HG02885 (cell line): ENCODE data around the gene MYH13.
"Not testable (repeated sequence)": the region's sequence is repeated elsewhere in the genome, so short reads cannot be mapped to it uniquely, and the experiment has no call there.

ENCODE experiments used
- ATAC-seq: cut with Tn5 transposase; IDR thresholded peaks from one replicate; pipeline ENCODE4 v1.9.1; 2021; ENCODE audit warnings: mild to moderate bottlenecking; ENCODE audit not compliant: unreplicated experiment, poor library complexity

The MYH13 gene

DNA sequence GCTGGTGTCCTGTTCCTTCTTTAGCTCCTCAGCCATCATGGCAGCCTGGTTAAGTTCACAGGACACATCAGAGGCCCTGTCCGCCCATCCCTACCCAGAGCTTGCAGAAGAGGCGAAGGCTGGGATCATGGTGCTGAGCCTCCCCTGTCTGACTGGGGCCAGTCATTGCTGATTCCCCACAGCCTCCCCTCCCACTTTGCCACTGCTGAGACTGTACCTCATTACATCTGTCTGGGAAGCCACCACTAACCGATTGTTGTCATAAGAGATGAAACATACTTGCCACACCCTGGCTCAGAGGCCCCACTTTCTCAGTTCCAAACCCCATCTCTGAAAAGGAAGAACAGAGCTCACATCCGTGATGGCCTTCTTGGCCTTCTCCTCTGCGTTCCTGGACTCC lies 66.2 kb downstream of the MYH13 start:
- no peak for ATAC-seq

DNA sequence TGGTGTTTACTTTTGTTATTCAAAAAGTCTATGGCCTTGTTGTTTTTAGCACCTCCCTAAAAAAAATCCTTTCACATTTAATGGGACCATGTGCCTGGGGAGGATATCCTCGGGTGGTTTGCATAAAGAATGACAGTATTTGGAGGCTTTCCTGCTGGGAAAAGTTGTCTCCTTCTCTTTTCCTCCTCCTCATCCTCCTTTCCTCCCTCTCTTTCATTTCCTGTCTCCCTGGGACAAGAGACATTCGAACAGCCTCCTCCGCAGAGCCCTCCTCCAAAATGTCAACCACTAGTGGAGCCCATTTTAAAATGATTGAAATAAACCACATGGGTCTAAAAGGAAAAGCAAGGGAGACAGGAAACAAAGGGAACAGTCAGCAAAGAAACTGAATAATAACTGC lies 67.4 kb downstream of the MYH13 start:
- no peak for ATAC-seq

DNA sequence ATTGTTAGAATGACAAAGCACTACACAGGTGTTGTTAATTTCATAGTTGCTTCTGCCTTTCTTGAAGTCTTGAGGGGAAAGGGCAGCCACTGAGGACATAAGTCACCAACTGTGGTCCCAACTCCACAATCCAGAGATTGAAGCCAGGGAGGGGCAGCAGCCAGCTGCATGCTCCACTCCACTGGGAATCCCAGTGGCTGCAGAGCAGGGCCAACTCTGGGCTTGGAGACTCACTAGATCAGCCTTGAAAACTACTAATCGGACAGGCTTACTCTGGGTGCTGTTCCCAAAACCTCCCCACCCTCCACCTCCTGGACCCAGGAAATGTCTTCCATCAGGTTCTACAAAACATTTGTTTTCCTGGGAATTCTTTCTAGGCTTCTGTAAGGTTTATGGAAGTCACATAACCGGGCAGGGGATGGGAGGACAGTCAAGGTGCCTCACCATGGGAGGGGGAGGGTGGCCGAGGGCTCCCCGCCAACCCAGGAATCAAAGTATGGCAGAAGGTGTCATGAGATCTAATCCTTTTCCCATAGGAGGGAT lies 68.0 kb downstream of the MYH13 start:
- ATAC-seq, result no peak

DNA sequence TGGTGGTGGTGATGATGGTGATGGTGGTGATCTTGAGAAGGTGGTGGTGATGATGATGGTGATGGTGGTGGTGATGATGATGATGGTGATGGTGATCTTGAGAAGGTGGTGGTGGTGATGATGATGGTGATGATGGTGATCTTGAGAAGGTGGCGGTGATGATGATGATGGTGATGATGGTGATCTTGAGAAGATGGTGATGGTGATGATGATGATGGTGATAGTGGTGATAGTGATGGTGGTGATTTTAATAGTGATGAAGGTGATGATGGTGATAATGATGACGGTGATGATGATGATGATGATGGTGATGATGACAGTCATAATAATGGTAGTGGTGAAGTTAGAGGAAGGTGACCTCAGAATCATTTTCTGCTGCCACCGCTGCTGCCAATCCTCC lies 75.1 kb downstream of the MYH13 start:
- no peak for ATAC-seq

DNA sequence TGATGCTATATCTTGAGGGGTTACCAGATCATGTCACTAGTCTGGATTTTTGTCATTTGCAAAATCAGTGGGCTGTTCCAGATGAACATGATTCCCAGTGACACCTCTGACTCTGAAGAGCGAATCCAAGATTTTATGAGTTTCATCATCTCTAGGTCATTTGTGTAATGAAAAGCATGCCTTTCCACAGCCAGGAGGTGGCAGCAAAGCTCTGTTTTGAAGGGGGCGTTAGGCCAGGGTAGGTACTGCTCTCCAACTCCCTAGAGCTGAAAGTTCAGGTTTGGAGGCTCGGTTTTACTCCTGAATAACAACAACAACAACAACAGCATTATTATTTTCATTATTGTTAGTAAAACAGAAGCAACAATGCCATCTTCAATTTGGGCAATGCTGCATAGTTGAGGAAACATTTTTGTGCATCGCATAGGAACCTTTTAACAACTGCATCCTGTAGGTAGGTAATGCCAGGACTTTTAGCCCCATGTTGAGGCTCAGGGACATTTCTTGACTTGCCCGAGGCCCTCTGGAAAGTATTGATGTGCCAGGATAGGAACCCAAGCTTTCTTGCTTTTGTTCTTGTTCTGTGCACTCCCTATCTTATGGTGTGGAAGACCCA lies 77.0 kb downstream of the MYH13 start:
- peak; percentile 49 for ATAC-seq

DNA sequence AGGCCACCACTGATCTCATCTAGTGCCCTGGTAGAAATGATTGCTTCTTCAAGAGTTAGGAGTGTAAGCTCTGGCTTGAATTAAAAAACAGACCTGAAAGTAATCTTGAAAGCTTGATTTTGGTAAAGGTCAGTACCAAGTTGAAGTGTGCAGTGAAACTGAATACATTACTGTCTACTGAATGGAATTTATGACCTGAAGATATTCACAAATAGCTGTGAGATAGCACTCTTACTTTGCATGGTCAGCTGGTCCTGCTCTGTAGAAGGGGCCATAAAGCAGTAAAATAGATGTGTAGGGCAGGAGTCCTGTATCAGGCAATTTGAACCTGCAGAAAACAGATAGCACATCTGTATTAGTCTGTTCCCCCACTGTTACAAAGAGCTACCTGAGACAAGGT lies 78.6 kb downstream of the MYH13 start:
- peak; percentile 79 for ATAC-seq

DNA sequence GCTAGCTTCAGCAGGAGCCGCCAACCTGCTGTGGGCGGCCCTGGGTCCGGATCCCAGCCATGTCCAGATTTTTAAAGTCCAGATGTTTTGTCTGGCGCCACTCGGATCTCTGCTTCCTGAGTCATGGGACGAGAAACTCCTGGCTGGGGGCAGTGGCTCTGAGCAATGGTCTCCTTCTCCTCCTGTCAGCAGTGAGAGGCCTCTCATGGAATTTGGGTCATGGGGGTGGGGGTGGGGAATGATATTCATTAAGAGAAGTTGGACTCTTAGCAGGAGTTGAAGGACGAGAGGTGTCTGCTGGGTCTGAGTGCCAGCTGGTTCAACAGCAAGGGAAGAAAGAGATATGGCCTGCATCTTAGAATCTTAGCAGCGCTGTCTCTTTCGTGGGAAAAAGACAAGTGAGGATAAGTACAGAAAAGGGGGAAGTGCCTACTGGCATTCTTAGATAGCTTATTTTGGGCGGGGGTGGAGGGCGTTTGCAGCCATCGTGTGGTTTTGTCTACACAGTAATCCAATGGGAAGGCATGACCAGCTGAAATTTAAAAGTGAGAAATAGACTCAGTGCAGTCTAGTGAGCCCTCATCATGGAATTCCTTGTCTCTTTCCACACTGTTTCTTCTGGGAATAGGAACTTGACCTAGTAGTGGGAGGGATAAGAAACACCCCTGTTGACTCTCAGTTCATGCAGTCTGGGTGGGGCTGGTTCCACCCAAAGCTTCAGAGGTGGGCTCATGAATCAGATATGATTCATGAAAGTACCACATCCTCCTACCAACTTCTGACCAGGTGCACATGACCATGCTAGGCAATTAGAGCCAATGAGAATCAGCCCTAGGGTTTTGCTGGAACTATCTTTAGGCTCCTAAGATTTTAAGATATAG lies 80.5 kb downstream of the MYH13 start:
- peak; percentile 72 for ATAC-seq

DNA sequence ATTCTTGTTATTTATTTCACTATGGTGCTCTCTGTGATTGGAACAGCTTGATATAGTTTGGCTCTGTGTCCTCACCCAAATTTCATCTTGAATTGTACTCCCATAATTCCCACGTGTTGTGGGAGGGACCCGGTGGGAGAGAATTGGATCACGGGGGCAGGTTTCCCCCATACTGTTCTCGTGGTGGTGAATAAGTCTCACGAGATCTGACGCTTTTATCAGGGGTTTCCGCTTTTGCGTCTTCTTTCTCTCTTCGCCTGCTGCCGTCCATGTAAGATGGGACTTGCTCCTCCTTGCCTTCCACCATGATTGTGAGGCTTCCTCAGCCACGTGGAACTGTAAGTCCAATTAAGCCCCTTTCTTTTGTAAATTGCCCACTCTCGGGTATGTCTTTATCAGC lies 81.2 kb downstream of the MYH13 start:
- not testable (repeated sequence) for ATAC-seq

DNA sequence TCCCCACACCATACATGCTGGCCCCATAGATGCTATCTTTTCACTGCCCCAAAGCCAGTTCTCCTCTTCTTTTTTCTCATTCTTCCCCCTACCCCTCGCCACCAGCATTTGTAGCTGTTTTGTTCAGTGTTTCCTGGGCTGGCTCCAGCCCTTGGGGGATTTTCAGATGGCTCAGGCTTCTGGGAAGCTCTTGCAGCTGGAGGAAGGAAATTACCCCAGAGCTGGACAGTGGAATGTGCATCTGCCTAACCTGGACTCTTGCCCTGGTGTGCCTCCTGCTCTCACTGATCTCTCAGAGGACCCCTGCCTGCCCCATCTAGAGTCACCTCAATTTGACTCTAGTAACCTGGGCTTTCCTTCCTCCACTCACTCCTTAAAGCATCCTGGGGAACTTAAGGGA lies 82.8 kb downstream of the MYH13 start:
- no peak for ATAC-seq

DNA sequence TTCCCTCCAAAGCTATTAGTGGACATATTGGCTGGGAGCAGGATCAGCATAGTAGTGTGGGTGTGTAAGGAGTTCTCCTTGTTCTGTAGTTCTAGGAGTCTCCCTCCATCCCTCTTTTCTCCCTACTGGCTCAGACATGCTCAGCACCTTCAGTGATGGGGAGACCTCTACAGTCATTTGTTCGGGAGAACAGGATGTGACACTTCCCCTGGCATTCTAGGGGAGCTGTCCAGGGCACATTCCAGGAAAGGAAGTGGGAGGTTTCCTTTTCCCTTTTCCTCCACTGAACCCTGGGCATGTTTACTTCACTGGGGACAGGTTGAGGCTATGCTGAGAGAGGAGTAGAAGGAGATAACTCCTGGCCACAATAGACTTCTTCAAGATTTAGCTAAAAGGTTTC lies 86.5 kb downstream of the MYH13 start:
- ATAC-seq, result no peak

DNA sequence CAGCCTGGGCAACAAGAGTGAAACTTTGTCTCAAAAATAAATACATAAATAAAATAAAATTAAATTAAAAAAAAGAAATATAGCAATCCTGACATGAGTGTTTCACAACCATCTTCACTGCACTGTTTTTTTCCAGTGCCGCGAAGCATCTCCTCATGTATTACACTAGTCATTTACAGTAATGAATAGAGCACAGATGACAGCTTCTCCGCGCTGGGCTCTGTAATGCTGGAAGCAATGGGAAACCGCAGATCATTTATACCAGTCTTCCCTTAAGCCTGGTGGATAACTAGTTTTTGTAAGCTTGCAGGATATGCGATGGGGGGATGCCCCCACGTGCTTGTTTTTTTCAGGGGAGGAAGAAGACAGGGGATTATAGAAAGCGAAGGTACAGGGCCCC lies 86.9 kb downstream of the MYH13 start:
- ATAC-seq, result no peak

DNA sequence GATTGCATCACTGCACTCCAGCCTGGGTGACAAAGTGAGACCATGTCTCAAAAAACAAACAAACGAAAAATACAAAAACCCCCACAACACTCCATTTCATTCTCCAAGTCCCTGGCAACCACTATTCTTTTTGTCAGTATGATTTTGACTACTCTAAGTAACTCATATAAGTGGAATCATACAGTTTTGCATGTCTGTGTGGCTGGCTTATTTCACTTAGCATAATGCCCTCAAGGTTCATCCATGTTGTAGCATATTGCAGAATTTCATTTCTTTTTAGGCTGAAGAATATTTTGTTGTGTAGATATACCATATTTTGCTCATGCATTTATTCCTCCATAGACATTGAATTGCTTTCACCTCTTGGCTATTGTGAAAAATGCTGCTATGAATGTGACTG lies 92.7 kb downstream of the MYH13 start:
- ATAC-seq, result no peak

DNA sequence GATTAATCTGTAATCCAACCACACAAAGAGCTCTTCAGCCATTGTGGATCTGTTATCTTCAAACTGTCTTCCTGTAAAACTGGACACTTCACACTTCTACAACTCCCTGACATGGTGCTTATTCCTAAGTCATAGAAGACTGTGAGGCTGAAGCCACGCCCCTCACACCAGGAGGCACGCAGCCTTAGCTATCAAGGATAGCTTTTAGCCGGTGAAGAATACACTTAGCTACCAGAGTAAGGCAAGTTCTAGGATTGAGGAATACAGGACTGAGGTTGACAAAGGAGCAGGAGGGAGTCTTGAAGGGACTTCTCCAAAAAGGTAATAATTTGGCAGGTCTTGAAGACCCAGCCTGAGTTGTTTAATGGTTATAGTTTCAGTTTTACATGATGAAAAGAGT lies 94.6 kb downstream of the MYH13 start:
- ATAC-seq, result no peak

DNA sequence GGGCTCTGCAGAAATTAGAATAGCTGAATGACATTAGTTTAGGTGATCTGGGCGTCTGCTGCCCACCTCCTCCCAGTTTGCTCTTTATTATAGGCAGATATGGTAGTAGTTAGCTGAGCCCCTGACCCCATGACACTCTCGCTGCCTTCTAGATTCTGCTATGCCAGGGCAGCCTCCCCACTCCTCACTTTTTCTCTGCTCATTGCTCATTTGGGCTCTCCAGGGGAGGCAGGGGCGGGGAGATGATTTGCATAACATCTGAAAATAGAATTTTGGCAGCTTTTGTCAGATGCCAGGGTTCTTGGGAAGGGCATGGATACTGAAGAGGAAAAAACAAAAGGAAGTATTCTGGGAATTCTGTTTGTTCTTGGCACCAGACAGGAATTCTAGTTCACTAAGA lies 96.4 kb downstream of the MYH13 start:
- no peak for ATAC-seq

DNA sequence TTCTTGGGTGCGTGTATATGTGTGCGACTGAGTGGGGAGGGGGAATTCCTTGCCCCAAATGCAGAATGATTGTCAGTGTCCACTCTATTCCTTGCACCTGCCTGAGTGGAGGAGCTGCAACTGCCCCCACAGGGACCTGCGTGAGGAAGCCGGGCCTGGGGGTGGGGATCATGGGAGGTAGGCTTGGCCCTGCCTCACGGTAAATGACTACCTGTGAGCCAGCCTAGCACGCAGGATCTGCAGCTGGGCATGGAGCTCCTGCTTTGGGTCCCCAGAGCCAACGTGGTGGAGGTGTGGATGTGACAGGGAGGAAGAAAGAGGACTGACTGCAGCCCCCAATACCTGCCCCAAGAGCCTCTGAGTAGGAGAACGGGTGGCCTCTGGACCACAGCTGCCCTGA lies 97.4 kb downstream of the MYH13 start:
- ATAC-seq, result no peak

DNA sequence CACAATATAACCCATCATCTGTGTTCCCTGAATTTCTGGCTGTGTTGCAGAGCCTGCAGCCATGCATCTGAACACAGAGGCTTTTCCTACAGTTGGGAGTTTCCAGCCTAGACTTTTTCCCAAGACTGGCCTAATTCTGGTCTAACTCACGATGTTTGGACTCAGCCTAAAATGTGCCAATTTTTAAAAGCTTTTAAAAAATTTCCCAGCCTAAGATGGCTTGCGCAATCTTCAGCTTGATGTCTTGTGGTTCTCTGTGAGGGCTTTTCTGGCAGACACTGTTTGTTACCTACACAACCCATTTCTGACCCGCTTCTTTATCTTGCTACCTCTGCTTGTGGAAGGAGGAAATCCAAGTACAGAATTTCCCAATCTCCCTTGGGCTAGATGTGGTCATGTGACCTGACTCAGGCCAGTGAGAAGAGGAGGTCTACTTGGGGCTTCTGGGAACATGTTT lies 101.7 kb downstream of the MYH13 start:
- ATAC-seq, result no peak

DNA sequence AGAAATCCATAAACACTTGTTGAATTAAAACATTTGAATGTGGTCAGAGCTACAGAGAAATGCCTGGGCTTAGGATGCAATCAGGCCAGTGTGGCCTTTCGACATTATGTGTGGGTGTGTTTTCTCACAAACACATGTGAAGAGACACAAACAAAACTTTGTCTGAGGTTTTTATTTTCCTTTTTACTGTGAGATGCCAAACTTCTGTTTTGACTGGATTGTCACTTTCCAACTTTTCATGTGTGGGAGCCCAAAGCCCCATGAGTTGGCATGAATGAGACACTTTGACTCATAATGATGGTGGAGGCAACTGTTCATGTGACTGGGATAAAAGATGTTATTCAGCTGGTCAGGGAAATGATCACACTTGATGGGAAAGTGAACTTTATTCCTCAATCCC lies 102.5 kb downstream of the MYH13 start:
- no peak for ATAC-seq

DNA sequence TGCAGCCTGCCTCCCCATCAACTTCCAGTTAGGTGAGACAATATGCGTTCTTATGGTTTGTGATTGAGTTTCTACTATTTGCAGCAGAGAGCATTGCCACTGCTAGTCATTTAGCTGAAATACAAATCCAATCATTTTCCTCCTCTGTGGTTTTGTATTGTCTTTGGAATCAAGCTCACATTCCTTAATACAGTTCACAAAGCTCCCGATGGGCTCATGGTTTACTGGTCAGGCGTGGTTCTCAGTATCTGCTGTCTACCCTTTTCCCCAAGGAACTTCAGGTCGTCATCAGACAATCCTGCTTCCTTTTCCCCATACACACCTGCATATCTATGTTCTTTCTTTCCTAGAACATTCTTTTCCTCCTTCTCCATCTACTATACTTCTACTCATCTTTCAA lies 104.8 kb downstream of the MYH13 start:
- ATAC-seq, result no peak

DNA sequence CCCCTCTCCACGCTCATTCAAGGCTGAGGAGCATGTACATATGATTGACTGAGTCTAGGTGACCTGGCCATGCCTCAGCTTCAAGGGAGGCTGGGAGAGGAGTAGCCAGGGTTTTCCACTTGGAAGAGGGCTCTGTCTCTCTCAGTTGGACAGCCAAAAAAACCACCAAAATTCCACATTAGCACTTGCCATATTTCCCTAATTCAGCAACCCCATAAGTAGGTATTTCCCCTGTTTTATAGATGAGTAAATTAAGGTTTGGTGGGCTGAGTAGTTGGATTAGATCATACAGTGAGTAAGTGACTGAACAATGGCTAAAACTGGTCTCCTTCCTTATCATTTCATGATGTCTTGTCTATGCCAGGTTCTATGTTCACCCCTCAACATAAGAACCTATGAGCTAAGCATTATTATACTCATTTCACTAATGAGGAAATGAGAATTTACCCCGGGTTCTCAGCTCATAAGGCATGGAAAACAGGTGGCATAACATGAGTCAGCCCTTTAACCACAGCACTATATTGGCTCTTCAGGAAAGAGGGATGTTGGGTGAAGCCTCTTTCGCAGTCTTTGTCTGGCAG lies 106.4 kb downstream of the MYH13 start:
- no peak for ATAC-seq

DNA sequence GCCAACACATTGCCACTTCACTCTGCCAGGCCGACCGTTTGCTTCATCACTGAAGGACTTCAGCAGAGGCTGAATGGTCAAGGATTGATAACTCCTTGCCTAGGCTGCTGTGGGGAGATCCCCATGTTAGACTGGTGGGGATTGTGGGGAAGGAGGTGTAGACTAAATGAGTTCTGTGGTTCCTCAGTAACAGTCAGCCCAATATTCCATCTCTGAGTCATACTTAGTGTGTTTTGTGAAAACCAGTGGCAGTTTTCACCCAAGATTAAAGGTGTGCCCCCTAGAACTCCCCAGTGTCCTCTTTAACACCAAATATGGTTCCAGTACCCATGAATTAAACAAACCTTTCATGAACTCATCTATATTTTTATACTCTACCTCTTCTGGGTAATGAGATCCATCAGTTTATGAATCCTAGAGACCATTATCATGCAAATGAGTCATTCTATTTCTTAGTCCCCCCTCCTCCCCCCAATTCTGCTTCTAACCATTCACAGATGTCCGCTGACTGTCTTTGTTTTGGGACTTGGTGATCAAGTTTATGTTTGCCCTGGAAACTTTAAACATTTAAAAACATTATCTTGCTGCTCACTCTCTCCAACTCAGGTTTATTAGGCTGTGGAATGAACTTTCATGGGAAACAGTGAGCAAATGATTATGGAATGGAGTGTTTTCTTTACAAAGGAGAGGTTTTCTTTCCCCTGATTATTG lies 107.6 kb downstream of the MYH13 start:
- no peak for ATAC-seq

DNA sequence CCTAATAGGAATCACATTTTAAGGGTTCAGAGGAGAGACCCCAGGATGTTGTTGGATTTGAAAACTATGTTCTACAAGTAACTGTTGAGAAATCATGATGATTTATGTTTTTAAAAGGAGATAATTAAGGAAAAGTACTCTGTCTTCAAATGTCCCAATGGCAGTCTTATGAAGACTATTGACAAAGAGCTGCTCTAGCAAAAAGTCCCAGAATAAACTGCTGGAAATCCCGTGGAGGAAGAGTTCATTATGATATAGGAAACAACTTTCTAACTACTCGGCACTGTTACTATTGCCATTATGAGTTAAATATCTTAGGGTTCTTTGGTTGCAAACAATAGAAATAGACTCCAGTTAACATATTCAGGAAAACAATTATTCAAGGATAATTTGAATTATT lies 108.8 kb downstream of the MYH13 start:
- ATAC-seq, result no peak
